ENCODE measurements around the gene VASN. TPM values are rescaled to one million over a fixed set of nuclear protein-coding genes. Genes with fewer than 3 reads are reported as not detected.

Gene VASN
- total RNA-seq, 1 experiment from 2014 or later = 45.3 TPM

DNA sequence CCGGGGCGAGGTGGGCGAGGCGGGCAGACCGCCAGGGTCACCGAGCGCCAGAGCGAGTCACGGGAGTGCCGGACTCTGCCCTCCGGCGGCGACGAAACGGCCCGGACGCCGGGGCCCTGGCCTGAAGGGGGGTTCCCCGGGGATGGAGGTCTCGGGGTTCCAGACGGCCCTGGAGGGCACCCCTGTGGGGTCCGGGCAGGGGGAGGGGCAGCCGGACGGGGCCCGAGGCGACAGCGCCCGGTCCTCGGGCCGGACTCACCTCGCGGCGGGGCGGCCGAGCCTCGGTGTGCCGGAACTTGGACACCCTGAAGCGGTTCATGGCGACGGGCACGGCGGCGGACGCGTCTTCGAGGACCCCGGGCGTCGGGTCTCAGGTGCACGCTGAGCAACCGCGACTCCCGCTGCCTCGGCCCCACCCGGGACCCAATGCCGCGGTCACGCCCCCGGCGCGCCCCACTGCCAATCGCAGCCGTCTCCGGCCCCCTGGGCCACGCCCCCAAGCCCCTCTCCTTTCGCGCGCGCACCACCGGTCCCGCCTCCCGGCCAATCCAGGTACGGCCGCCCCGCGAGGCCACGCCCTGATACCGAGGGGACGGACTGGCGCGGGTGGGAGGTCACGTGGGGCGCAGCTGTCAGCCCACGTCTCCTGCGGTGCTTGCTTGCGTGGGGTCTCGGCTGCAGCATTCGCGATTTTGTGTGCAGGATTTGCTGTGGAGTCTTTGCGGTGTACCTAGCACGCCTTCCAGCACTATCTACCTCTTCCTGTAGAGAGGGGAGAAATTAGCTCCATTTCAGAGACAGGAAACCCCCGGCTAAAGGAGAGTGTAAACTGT, 44.8 kb downstream of the VASN start, which contains the start of gene CORO7:
Gene CORO7 (minus strand): TSS at position 397 of the 833 bp plus-strand sequence. CDS start 78 bp downstream, at position 319.
- Histone ChIP-seq H3K27me3 (ENCODE audit: insufficient read depth, low read depth) (no peaks in the 10 kb centered on the region), H3K4me1 (replicated peaks; ENCODE audit: insufficient read depth) (peaks cover 7% of the 10 kb centered on the region), H3K36me3 (ENCODE audit: low read depth) (no peaks in the 10 kb centered on the region), H4K20me1 (ENCODE audit: insufficient read depth) (peaks cover 9% of the 10 kb centered on the region; the same call in 1 of the 2 replicates), H2AFZ (peak within 1 kb of the TSS; percentile 87), H3K4me2 (peak within 1 kb of the TSS; percentile 92), H3K27ac (no peak within 1 kb of the TSS), H3K79me2 (ENCODE audit: low read depth) (peaks cover 22% of the 10 kb centered on the region), H3F3A (ENCODE audit: insufficient read depth, low read depth) (peaks cover 22% of the 10 kb centered on the region; the same call in 1 of the 2 replicates), H3K9me3 (ENCODE audit: insufficient read depth, low read depth) (no peaks in the 10 kb centered on the region), H3K9me2 (ENCODE audit: insufficient read depth) (no peaks in the 10 kb centered on the region), H3K4me3 (peak within 1 kb of the TSS; percentile 84)
- TF ChIP-seq EZH2 (IDR thresholded peaks at IDR 0.05; ENCODE audit: low read depth) = no peak
- TF ChIP-seq, protein P1, sequence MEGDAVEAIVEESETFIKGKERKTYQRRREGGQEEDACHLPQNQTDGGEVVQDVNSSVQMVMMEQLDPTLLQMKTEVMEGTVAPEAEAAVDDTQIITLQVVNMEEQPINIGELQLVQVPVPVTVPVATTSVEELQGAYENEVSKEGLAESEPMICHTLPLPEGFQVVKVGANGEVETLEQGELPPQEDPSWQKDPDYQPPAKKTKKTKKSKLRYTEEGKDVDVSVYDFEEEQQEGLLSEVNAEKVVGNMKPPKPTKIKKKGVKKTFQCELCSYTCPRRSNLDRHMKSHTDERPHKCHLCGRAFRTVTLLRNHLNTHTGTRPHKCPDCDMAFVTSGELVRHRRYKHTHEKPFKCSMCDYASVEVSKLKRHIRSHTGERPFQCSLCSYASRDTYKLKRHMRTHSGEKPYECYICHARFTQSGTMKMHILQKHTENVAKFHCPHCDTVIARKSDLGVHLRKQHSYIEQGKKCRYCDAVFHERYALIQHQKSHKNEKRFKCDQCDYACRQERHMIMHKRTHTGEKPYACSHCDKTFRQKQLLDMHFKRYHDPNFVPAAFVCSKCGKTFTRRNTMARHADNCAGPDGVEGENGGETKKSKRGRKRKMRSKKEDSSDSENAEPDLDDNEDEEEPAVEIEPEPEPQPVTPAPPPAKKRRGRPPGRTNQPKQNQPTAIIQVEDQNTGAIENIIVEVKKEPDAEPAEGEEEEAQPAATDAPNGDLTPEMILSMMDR (conservative IDR thresholded peaks at IDR 0.05) = no peak
- BruUV-seq (replicated peaks) = no TSS peak
- intact Hi-C loops (cut with micrococcal nuclease; ENCODE audit: unreplicated experiment) = loop anchor here (10.0 kb wide), 1 partner anchor 198 kb away; the partner anchor contains the start of gene UBALD1
- POLR2A ChIA-PET (ENCODE audit: unreplicated experiment) = interaction anchor here (0.6 to 0.7 kb wide), 4 partner anchors 26 to 714 kb away, joined by 3 to 7 read pairs (median 6); no protein-coding TSS in a partner anchor
- CTCF ChIA-PET = interaction anchor here (0.5 to 0.7 kb wide), 3 partner anchors 7 to 163 kb away, joined by 3 to 4 read pairs (median 3); no protein-coding TSS in a partner anchor
- peak; percentile 73 to 97 for DNase-seq

DNA sequence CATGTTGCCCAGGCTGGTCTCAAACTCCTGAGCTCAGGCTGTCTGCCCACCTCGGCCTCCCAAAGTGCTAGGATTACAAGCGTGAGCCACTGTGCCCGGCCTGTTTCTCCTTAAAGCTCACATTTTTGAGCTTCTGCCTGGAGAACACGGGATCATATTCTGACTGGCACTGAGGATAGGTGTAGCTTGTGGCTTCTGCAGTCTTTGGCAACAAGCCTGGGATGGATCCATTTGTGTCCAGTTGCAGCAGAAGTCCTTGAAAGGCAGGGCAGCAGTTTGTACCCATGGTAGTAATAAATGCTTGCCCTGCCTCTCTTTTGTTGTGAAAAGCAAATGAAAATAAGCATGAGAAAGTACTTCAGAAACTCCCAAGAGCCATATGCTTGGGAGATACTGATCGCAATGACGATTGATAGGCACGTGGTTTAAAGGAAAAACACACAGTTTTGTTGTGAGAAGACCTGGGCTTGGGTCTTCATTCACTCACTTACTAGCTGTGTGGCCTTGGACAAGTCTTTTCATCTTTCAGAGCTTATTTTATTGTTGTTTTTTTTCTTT, 47.8 kb downstream of the VASN start:
- H3K79me2 ChIP-seq (ENCODE audit: low read depth) = peaks cover 14% of the 10 kb centered on the region
- H3K9me3 ChIP-seq (ENCODE audit: insufficient read depth, low read depth) = no peaks in the 10 kb centered on the region
- H3F3A ChIP-seq (ENCODE audit: insufficient read depth, low read depth) = peaks cover 20% of the 10 kb centered on the region; the same call in 1 of the 2 replicates
- no peaks in the 10 kb centered on the region for H3K36me3 ChIP-seq (ENCODE audit: low read depth)
- H3K27ac ChIP-seq = no peak overlapping the region
- H3K27me3 ChIP-seq (ENCODE audit: insufficient read depth, low read depth) = no peaks in the 10 kb centered on the region
- TF ChIP-seq, protein P1 (conservative IDR thresholded peaks at IDR 0.05) = no peak
- no peak for TF ChIP-seq EZH2 (IDR thresholded peaks at IDR 0.05; ENCODE audit: low read depth)
- CTCF ChIA-PET = interaction anchor here (1.0 kb wide), 1 partner anchor 68 kb away, joined by 18 read pairs; the partner anchor contains the start of gene PAM16
- no TSS peak for BruUV-seq (replicated peaks)
- no peak overlapping the region for H2AFZ ChIP-seq
- POLR2A ChIA-PET (ENCODE audit: unreplicated experiment) = interaction anchor here (0.5 kb wide), 1 partner anchor 67 kb away, joined by 7 read pairs; no protein-coding TSS in a partner anchor
- no peak overlapping the region for H3K4me3 ChIP-seq
- no peak overlapping the region for H3K4me2 ChIP-seq
- peaks cover 7% of the 10 kb centered on the region; the same call in 1 of the 2 replicates for H4K20me1 ChIP-seq (ENCODE audit: insufficient read depth)
- DNase-seq = no peak
- intact Hi-C loops (cut with micrococcal nuclease; ENCODE audit: unreplicated experiment) = loop anchor here (10.0 kb wide), 1 partner anchor 195 kb away; the partner anchor contains the start of gene UBALD1
- no peaks in the 10 kb centered on the region for H3K9me2 ChIP-seq (ENCODE audit: insufficient read depth)
- H3K4me1 ChIP-seq (replicated peaks; ENCODE audit: insufficient read depth) = peaks cover 10% of the 10 kb centered on the region

DNA sequence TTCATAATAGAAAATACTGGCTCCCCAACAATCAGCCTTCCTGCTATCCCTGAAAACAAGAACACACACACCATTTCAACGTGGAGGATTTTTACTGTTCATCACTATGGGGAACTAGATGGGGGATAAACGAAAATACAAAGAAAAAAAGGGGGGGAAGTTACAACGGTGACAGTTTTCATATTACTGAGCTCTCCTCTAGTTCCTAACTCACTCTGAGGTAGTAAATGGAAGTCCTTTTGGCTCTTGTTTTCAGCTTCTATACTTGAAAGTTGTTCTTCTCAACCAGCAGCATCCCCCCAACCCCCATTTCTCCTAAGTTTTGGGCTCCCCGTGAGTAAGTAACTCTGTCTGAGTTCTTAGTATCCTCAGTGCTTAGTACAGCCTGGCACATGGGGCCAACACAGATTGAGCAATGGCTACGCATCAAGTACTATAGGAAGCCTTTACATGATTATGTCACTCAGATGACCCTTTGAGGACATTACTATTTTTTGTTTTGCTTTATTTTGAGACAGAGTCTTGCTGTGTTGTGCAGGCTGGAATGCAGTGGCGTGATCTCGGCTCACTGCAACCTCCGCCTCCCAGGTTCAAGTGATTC, 49.0 kb downstream of the VASN start:
- no TSS peak for BruUV-seq (replicated peaks)
- Histone ChIP-seq H3K4me2 (no peak overlapping the region), H3K4me1 (replicated peaks; ENCODE audit: insufficient read depth) (peaks cover 5% of the 10 kb centered on the region; the same call in 1 of the 2 replicates), H3K4me3 (no peak overlapping the region), H3F3A (ENCODE audit: insufficient read depth, low read depth) (peaks cover 10% of the 10 kb centered on the region; the same call in 1 of the 2 replicates), H3K9me2 (ENCODE audit: insufficient read depth) (no peaks in the 10 kb centered on the region), H3K36me3 (ENCODE audit: low read depth) (no peaks in the 10 kb centered on the region), H2AFZ (no peak overlapping the region), H3K9me3 (ENCODE audit: insufficient read depth, low read depth) (no peaks in the 10 kb centered on the region), H4K20me1 (ENCODE audit: insufficient read depth) (no peaks in the 10 kb centered on the region), H3K27me3 (ENCODE audit: insufficient read depth, low read depth) (no peaks in the 10 kb centered on the region), H3K27ac (no peak overlapping the region), H3K79me2 (ENCODE audit: low read depth) (0 out of 2 replicates have a peak, but pooled peaks cover 6% of the 10 kb centered on the region)
- CTCF ChIA-PET = no interaction called here
- intact Hi-C loops (cut with micrococcal nuclease; ENCODE audit: unreplicated experiment) = no loop called here
- TF ChIP-seq EZH2 (IDR thresholded peaks at IDR 0.05; ENCODE audit: low read depth) = no peak
- POLR2A ChIA-PET (ENCODE audit: unreplicated experiment) = interaction anchor here (0.6 kb wide), 1 partner anchor 45 kb away, joined by 3 read pairs; no protein-coding TSS in a partner anchor
- no peak for DNase-seq
